LNCAP (cell line): ENCODE data around the gene FRMD8.

Source experiments
- CTCF ChIP-seq: fragments of 450-650 bp; IDR thresholded peaks from 2 replicates; pipeline ENCODE4 v1.5.1; 2017; ENCODE audit warnings: mild to moderate bottlenecking

Gene FRMD8

DNA sequence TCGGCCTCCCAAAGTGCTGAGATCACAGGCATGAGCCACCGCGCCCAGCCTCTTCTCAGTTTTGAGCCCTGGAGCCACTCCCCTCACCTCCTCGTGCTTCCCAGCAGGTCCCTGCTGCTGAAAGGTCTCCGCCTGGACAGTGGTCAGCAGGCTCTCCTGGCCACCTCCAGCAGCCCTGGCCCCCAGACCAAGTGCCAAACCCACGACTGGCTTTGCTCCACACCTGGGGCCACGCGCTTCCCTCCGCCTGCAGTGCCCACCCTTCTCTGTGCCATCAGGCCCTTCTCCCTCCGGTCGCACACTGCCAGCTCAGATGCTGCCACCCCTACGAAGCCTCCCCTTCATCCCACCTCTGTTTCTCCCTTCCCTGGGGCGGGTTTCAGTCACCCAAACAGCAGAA, 12.8 kb downstream of the FRMD8 start:
- TF ChIP-seq CTCF: no peak

DNA sequence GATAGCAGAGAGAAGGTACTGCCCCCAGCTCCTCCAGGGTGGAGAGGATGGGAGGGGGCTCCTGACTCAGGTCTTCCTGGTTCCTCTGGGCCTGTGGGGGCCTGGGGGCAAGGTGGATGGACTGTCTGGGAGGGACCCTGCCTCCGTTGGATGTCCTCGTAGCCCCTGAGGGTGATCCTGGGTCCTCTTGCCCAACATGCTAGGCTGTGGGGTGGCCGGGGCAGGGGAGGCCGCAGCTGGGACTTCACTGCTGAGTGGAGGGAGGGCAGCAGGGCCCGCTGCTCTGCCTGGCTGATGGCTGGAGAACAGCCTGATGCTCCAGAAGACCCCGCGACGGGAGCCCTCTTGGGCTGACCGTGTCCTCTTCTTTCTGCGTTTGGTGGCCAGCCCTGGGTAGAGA, 13.4 kb downstream of the FRMD8 start:
- TF ChIP-seq CTCF: no peak

DNA sequence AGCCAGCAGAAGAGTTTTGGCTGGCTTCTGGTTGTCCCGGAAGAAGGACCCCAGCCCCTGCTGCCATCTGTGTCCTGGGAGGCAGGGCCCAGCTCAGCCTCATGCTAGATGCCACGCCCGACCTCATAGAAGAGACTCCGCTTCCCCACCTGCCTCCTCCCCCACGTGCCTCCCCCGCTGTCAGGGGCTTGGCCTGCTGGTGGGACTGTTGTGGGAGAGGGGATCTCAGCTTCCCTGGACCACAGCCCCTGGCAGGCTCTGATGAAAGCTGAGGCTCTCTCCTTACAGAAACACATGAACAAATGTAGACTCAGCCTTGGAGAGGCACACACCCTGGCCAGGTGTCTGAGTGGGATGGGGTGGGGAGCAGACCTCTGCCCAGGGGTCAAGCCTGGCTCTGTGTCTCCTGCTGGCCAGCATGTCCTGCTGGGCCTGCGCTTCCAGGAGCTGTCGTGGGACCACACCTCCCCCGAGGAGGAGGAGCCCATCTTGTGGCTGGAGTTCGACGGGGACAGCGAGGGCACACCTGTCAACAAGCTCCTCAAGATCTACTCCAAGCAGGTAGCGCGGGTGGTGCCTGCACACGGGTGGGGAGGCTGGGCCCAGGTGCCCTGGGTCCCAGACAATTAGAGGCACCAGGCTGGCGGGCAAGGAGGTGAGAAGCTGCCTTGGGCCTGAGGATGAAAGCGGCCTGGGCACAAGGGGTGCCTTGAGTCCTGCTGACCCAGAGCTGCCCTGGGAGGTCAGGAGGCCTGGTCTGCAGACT, 14.1 kb downstream of the FRMD8 start:
- no peak for TF ChIP-seq CTCF

- TF ChIP-seq CTCF: no peak
Measured at GRCh38 chr11:65401073-65401802, 14.8 kb downstream of the FRMD8 start.

DNA sequence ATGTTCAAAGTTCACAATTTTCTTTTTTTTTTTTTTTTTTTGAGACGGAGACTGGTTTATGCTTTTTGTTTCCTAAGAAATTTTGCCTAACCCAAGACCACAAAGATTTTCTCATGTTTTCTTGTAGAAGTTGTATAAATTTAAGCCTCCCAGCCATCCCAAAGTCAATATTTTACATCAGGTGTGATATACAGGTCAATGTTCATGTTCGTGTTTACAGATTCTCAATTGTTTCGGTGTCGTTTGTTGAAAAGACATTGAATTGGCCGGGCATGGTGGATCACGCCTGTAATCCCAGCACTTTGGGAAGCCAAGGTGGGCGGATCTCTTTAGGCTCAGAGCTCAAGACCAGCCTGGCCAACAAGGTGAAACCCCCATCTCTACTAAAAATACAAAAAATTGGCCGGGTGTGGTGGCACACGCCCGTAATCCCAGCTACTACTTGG, 15.4 kb downstream of the FRMD8 start:
- no peak for TF ChIP-seq CTCF

GRCh38 chr11:65402790-65403189, 16.4 kb downstream of the FRMD8 start:
- TF ChIP-seq CTCF: no peak

GRCh38 chr11:65403607-65404121, 17.2 kb downstream of the FRMD8 start:
- TF ChIP-seq CTCF: no peak
